ENCODE data around the gene OR2L3.
"Not testable (repeated sequence)": the region's sequence is repeated elsewhere in the genome, so short reads cannot be mapped to it uniquely, and the experiment has no call there.

Gene OR2L3

GRCh38 chr1:248046536-248046935 is at the start of gene OR2L3:
TSS of gene OR2L3 (plus strand) at chr1:248046836. CDS start at chr1:248060682, 13,846 bp downstream.
- no peak for DNase-seq (ENCODE audit: low spot score)

GRCh38 chr1:247998811-247999210 is 47.8 kb upstream of the OR2L3 start:
- DNase-seq (ENCODE audit: low spot score), result no peak

- DNase-seq (ENCODE audit: low spot score), result no peak
Observed at GRCh38 chr1:248000169-248000568, 46.5 kb upstream of the OR2L3 start.

GRCh38 chr1:248007778-248008177 is 38.9 kb upstream of the OR2L3 start:
- DNase-seq (ENCODE audit: low spot score), result no peak

GRCh38 chr1:248009681-248010080 is 37.0 kb upstream of the OR2L3 start:
- DNase-seq (ENCODE audit: low spot score), result no peak

GRCh38 chr1:248013229-248013710 is 33.4 kb upstream of the OR2L3 start, which contains the start of gene OR2L5:
TSS of gene OR2L5 (plus strand) at chr1:248013660. CDS start at chr1:248021948, 8,288 bp downstream.
- no peak for DNase-seq (ENCODE audit: low spot score)

- no peak for DNase-seq (ENCODE audit: low spot score)
Observed at GRCh38 chr1:248015803-248016202, 30.8 kb upstream of the OR2L3 start.

GRCh38 chr1:248029770-248030169 is 16.9 kb upstream of the OR2L3 start, which contains the start of gene OR2L2:
TSS of gene OR2L2 (plus strand) at chr1:248030070. CDS start at chr1:248038268, 8,198 bp downstream.
- no peak for DNase-seq (ENCODE audit: low spot score)

- no peak for DNase-seq (ENCODE audit: low spot score)
Observed at GRCh38 chr1:248045209-248045608, 1.4 kb upstream of the OR2L3 start.

GRCh38 chr1:248047008-248047407 is 372 bp downstream of the OR2L3 start:
- no peak for DNase-seq (ENCODE audit: low spot score)

- no peak for DNase-seq (ENCODE audit: low spot score)
Observed at GRCh38 chr1:248054671-248055070, 8.0 kb downstream of the OR2L3 start.

- DNase-seq (ENCODE audit: low spot score), result no peak
Observed at GRCh38 chr1:248055261-248055660, 8.6 kb downstream of the OR2L3 start.

- no peak for DNase-seq (ENCODE audit: low spot score)
Observed at GRCh38 chr1:248065071-248065470, 18.4 kb downstream of the OR2L3 start.

- no peak for DNase-seq (ENCODE audit: low spot score)
Observed at GRCh38 chr1:248065604-248066003, 19.0 kb downstream of the OR2L3 start.

- DNase-seq (ENCODE audit: low spot score), result not testable (repeated sequence)
Observed at GRCh38 chr1:248083864-248084263, 37.2 kb downstream of the OR2L3 start.

GRCh38 chr1:248094884-248095283 is 48.2 kb downstream of the OR2L3 start, which contains the start of gene OR2L13:
TSS of gene OR2L13 (plus strand) at chr1:248095184. CDS start at chr1:248099376, 4,192 bp downstream.
- no peak for DNase-seq (ENCODE audit: low spot score)

- no peak for DNase-seq (ENCODE audit: low spot score)
Observed at GRCh38 chr1:248098529-248098928, 51.9 kb downstream of the OR2L3 start.

- no peak for DNase-seq (ENCODE audit: low spot score)
Observed at GRCh38 chr1:248102847-248103246, 56.2 kb downstream of the OR2L3 start.

- no peak for DNase-seq (ENCODE audit: low spot score)
Observed at GRCh38 chr1:248111157-248111556, 64.5 kb downstream of the OR2L3 start.

Data from HuH-7.5 (cell line).